Measurements from ENCODE around the gene OR4F29.
"Not testable (repeated sequence)": the region's sequence is repeated elsewhere in the genome, so short reads cannot be mapped to it uniquely, and the experiment has no call there.

The OR4F29 gene

GRCh38 chr1:451578-451977 is at the start of gene OR4F29:
OR4F29 (minus strand) TSS chr1:451678; CDS start chr1:451678, 0 bp downstream.
- not testable (repeated sequence) for DNase-seq
